Upper lobe of right lung (tissue), 1 donor: Measurements from ENCODE around the gene AGL. TPM values are rescaled to one million over a fixed set of nuclear protein-coding genes. Genes with fewer than 3 reads are reported as not detected.

ENCODE experiments used
- ATAC-seq: fragments of 200-7000 bp; cut with Tn5 transposase; one replicate; pipeline ENCODE4 v1.9.1; 2020; ENCODE audit warnings: mild to moderate bottlenecking, moderate library complexity
- DNase-seq: peaks from one replicate; pipeline ENCODE4 v3.0.0-alpha.2; 2020
- H3K27ac ChIP-seq: fragments of 200-600 bp; one replicate; pipeline ENCODE4 v1.8.0; 2022
- H3K27me3 ChIP-seq: fragments of 200-600 bp; one replicate; pipeline ENCODE4 v1.8.0; 2022; ENCODE audit warnings: mild to moderate bottlenecking
- H3K36me3 ChIP-seq: fragments of 200-600 bp; one replicate; pipeline ENCODE4 v1.8.0; 2022
- H3K4me1 ChIP-seq: fragments of 200-600 bp; one replicate; pipeline ENCODE4 v1.8.0; 2022
- H3K4me3 ChIP-seq: fragments of 200-600 bp; one replicate; pipeline ENCODE4 v1.8.0; 2022; ENCODE audit warnings: mild to moderate bottlenecking
- H3K9me3 ChIP-seq: fragments of 200-600 bp; one replicate; pipeline ENCODE4 v1.8.0; 2022
- CTCF ChIP-seq: fragments of 200-600 bp; IDR thresholded peaks from one replicate; pipeline ENCODE4 v1.8.0; 2022; ENCODE audit warnings: antibody characterized with exemption
- intact Hi-C: fragments of 100-400 bp; cut with DNase I; formaldehyde crosslinking; loops from one replicate; pipeline ENCODE4 v1.11.0; 2022
- total RNA-seq: library from RNA; stranded (reverse); fragmentation: NEBNext Ultra II Directional; extraction: Animal tissue kit (Norgen Biotek cat#: 25700); gene quantifications from one replicate; pipeline ENCODE4 v1.2.1, GENCODE V29; 2021
- donor health status: DM: no; HTN: yes; CAD: no; lungs with severe emphysema.

Gene AGL
- total RNA-seq, 1 donor from 2014 or later, result 14.4 TPM

- Histone ChIP-seq H3K36me3 (no peaks in the 10 kb centered on the region), H3K27me3 (no peaks in the 10 kb centered on the region), H3K4me1 (no peaks in the 10 kb centered on the region), H3K9me3 (no peaks in the 10 kb centered on the region), H3K27ac (no peak overlapping the region), H3K4me3 (no peak overlapping the region)
- no peak for ATAC-seq
- no peak for TF ChIP-seq CTCF
- no peak for DNase-seq
- intact Hi-C loops, result no loop called here
Measured at GRCh38 chr1:99934801-99935200, 84.6 kb downstream of the AGL start.

DNA sequence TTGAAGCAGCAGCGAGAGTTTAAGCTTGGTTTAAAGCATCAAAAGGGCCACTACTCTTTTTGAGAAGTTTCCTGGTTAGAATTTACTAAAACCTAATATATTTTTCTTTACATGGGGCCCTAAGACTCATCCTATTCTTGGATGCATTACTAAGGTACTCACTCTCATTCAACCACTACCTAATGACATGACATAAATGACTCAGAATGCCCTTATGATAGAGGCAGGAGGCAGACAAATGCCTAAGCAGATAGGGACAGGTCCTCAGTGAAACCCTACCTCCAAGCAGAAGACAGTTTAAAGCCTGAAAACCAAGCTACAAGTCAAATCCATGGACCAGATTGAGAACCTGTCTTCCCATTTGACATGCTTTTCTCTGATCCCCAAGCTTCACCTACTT, 85.4 kb downstream of the AGL start:
- Histone ChIP-seq H3K9me3 (no peaks in the 10 kb centered on the region), H3K36me3 (no peaks in the 10 kb centered on the region), H3K4me1 (no peaks in the 10 kb centered on the region), H3K27ac (no peak overlapping the region), H3K27me3 (no peaks in the 10 kb centered on the region), H3K4me3 (no peak overlapping the region)
- intact Hi-C loops, result no loop called here
- DNase-seq, result no peak
- TF ChIP-seq CTCF, result no peak
- ATAC-seq, result no peak

- no peak for TF ChIP-seq CTCF
- no peak for DNase-seq
- Histone ChIP-seq H3K36me3 (no peaks in the 10 kb centered on the region), H3K9me3 (no peaks in the 10 kb centered on the region), H3K27me3 (no peaks in the 10 kb centered on the region), H3K4me3 (no peak overlapping the region), H3K4me1 (no peaks in the 10 kb centered on the region), H3K27ac (no peak overlapping the region)
- no peak for ATAC-seq
- intact Hi-C loops, result no loop called here
Measured at GRCh38 chr1:99936071-99936470, 85.9 kb downstream of the AGL start.

- no peak overlapping the region for H3K4me3 ChIP-seq
- H3K4me1 ChIP-seq, result no peaks in the 10 kb centered on the region
- TF ChIP-seq CTCF, result no peak
- ATAC-seq (no peak), DNase-seq (no peak)
- no peaks in the 10 kb centered on the region for H3K9me3 ChIP-seq
- H3K36me3 ChIP-seq, result no peaks in the 10 kb centered on the region
- no peak overlapping the region for H3K27ac ChIP-seq
- intact Hi-C loops, result no loop called here
- H3K27me3 ChIP-seq, result no peaks in the 10 kb centered on the region
Measured at GRCh38 chr1:99942723-99943122, 92.6 kb downstream of the AGL start.

DNA sequence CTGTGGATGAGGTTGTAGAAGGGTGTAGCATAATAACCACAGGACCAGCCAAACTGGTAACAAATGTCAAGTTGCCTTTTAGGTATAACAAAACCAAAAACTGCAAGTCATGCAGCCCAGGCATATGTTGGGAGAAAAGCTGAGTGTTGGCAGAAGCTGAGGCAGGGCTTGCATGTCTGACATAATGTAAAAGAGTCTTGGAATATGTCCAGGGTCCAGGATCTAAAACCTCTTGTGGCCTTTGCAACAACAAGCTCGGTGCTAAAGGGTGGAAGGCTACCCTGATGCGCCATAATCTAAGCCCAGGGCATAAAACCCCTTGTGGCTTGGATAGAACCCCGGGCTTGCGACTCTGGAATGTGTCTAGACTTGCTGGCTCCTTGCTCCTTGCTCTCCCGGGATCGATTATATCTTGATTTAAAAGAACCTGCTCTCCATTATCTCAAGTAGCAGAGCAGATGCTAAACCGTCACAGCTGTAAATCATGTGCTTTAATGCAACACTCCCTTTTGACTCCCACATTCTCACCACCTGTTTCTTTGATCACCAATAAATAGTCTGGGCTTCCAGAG, 93.1 kb downstream of the AGL start:
- Histone ChIP-seq H3K27me3 (no peaks in the 10 kb centered on the region), H3K4me3 (no peak overlapping the region), H3K4me1 (no peaks in the 10 kb centered on the region), H3K27ac (no peak overlapping the region), H3K9me3 (no peaks in the 10 kb centered on the region), H3K36me3 (no peaks in the 10 kb centered on the region)
- TF ChIP-seq CTCF, result no peak
- intact Hi-C loops, result no loop called here
- DNase-seq (no peak), ATAC-seq (no peak)

- intact Hi-C loops, result no loop called here
- Histone ChIP-seq H3K27me3 (no peaks in the 10 kb centered on the region), H3K9me3 (no peaks in the 10 kb centered on the region)
Measured at GRCh38 chr1:99944192-99944591, 94.0 kb downstream of the AGL start.

More at GRCh38 chr1:99944192-99944591, 94.0 kb downstream of the AGL start:
- H3K4me3 ChIP-seq, result no peak overlapping the region
- H3K36me3 ChIP-seq, result no peaks in the 10 kb centered on the region
- H3K4me1 ChIP-seq, result no peaks in the 10 kb centered on the region
- TF ChIP-seq CTCF, result no peak
- DNase-seq (no peak), ATAC-seq (no peak)
- no peak overlapping the region for H3K27ac ChIP-seq
